ENCODE measurements around the gene CD1B. TPM values are rescaled to one million over a fixed set of nuclear protein-coding genes. Genes with fewer than 3 reads are reported as not detected.

The CD1B gene
- total RNA-seq, 1 experiment from 2014 or later = not detected

DNA sequence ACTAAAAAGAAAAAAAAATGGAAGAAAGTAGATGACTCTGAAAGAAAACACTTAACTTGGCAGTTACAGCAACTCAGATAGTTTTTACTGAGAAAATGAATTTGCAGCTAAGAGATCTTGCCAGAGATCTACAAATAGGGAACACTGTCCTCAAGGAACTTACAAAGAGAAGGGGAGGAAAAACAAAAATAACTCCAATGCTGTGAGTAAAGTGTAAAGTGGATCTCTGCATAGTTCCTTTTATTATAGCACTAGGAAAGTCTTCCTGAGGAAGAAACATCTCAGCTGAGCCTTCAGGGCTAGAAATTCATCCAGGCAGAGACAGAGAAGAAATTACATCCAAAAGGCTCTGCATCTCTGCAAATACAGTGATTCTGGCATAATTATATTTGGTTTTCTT lies 3.9 kb downstream of the CD1B start:
- no TSS peak for BruUV-seq (replicated peaks)
- intact Hi-C loops (cut with micrococcal nuclease; ENCODE audit: unreplicated experiment) = loop anchor here (5.0 to 10.0 kb wide), 3 partner anchors 83 to 183 kb away; no protein-coding TSS in a partner anchor
- Mint-ChIP-seq H3K4me1 (ENCODE audit: low read depth, unreplicated experiment) (no peaks in the 10 kb centered on the region), H3K27me3 (ENCODE audit: unreplicated experiment) (no peaks in the 10 kb centered on the region), H3K36me3 (ENCODE audit: insufficient read depth, unreplicated experiment) (no peaks in the 10 kb centered on the region), H3K27ac (ENCODE audit: unreplicated experiment) (no peak overlapping the region), H3K4me3 (ENCODE audit: low read depth, unreplicated experiment) (no peak overlapping the region), H3K9me3 (ENCODE audit: low read depth, unreplicated experiment) (no peaks in the 10 kb centered on the region)
- CTCF ChIA-PET = interaction anchor here (0.6 kb wide), 1 partner anchor 1772 kb away, joined by 9 read pairs; no protein-coding TSS in a partner anchor
- no peak for TF ChIP-seq CTCF (IDR thresholded peaks at IDR 0.05; ENCODE audit: unreplicated experiment)
- DNase-seq = no peak

DNA sequence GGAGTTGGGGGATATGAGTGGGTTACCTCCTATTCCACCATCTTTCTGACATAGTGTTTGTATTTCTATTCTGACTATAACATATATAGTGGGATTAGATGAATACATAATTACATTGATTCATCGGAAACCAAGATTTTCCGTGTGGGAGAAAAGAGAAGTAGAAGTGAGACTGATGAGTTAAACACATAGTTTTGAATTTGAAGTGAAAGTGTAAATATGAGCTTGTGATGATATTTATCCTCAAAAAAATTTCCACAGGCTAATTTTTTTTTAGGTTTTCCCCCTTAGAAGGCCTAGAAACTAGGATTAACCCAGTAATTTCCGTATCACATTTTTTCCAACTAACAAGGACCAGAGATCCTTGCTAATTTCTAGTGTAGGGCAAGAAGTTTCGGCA lies 6.9 kb downstream of the CD1B start:
- no peaks in the 10 kb centered on the region for H3K36me3 Mint-ChIP-seq (ENCODE audit: insufficient read depth, unreplicated experiment)
- CTCF ChIA-PET = interaction anchor here (1.0 kb wide), 1 partner anchor 120 kb away, joined by 3 read pairs; no protein-coding TSS in a partner anchor
- intact Hi-C loops (cut with micrococcal nuclease; ENCODE audit: unreplicated experiment) = loop anchor here (10.0 kb wide), 2 partner anchors 80 to 180 kb away; no protein-coding TSS in a partner anchor
- no peak overlapping the region for H3K27ac Mint-ChIP-seq (ENCODE audit: unreplicated experiment)
- H3K4me3 Mint-ChIP-seq (ENCODE audit: low read depth, unreplicated experiment) = no peak overlapping the region
- TF ChIP-seq CTCF (IDR thresholded peaks at IDR 0.05; ENCODE audit: unreplicated experiment) = no peak
- no TSS peak for BruUV-seq (replicated peaks)
- H3K4me1 Mint-ChIP-seq (ENCODE audit: low read depth, unreplicated experiment) = no peaks in the 10 kb centered on the region
- H3K9me3 Mint-ChIP-seq (ENCODE audit: low read depth, unreplicated experiment) = no peaks in the 10 kb centered on the region
- DNase-seq = no peak
- H3K27me3 Mint-ChIP-seq (ENCODE audit: unreplicated experiment) = peaks cover 5% of the 10 kb centered on the region

DNA sequence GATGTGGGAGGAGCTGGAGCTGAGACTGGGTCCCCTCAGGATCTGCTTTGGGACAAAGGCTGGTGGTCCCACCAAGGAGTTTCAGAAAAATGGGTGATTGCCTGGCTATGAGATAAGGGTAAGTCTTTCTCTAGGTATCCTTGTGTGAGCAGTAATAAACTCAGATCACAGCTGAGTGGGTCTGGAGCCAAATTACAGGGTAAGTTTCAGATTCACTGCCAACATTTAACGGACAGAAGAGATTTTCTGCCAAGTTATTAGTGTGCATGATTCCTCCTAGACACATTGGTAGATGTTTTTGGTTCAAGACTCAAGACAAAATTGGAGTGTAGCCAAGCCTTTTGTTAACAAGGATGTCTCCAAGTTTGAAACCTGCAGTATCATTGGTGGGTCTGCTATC lies 7.5 kb downstream of the CD1B start:
- intact Hi-C loops (cut with micrococcal nuclease; ENCODE audit: unreplicated experiment) = loop anchor here (10.0 kb wide), 2 partner anchors 79 to 179 kb away; no protein-coding TSS in a partner anchor
- Mint-ChIP-seq H3K36me3 (ENCODE audit: insufficient read depth, unreplicated experiment) (no peaks in the 10 kb centered on the region), H3K27ac (ENCODE audit: unreplicated experiment) (no peak overlapping the region), H3K4me1 (ENCODE audit: low read depth, unreplicated experiment) (no peaks in the 10 kb centered on the region), H3K27me3 (ENCODE audit: unreplicated experiment) (peaks cover 10% of the 10 kb centered on the region), H3K4me3 (ENCODE audit: low read depth, unreplicated experiment) (no peak overlapping the region), H3K9me3 (ENCODE audit: low read depth, unreplicated experiment) (no peaks in the 10 kb centered on the region)
- no TSS peak for BruUV-seq (replicated peaks)
- TF ChIP-seq CTCF (IDR thresholded peaks at IDR 0.05; ENCODE audit: unreplicated experiment) = no peak
- no peak for DNase-seq
- CTCF ChIA-PET = no interaction called here

DNA sequence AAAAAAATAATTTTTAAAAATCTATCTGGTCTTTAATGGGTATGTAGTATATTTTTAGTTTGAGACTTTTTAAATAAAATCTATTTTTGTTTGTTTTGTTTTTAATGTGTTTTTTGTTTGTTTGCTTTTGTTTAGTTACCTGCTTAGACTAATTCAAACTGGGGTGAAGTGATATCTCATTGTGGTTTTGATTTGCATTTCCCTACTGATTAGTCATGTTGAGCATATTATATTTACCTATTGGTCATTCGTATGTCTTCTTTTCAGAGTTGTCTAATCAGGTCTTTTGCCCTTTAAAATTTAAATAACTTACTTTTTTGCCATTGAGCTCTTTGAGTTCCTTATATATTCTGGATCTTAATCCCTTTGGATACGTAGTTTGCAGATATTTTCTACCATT lies 20.3 kb downstream of the CD1B start:
- Mint-ChIP-seq H3K36me3 (ENCODE audit: insufficient read depth, unreplicated experiment) (no peaks in the 10 kb centered on the region), H3K27me3 (ENCODE audit: unreplicated experiment) (peaks cover 6% of the 10 kb centered on the region), H3K27ac (ENCODE audit: unreplicated experiment) (no peak overlapping the region), H3K4me1 (ENCODE audit: low read depth, unreplicated experiment) (no peaks in the 10 kb centered on the region), H3K4me3 (ENCODE audit: low read depth, unreplicated experiment) (no peak overlapping the region), H3K9me3 (ENCODE audit: low read depth, unreplicated experiment) (peaks cover 9% of the 10 kb centered on the region)
- DNase-seq = no peak
- TF ChIP-seq CTCF (IDR thresholded peaks at IDR 0.05; ENCODE audit: unreplicated experiment) = no peak
- no TSS peak for BruUV-seq (replicated peaks)
- intact Hi-C loops (cut with micrococcal nuclease; ENCODE audit: unreplicated experiment) = no loop called here
- CTCF ChIA-PET = no interaction called here

Data from Calu3 (cell line).